ENCODE measurements around the gene OPCML. TPM values are rescaled to one million over a fixed set of nuclear protein-coding genes. Genes with fewer than 3 reads are reported as not detected.

OPCML gene
- total and polyA plus RNA-seq, 2 donors (not counting 1 experiment from before 2014, with no cell fraction given), result 0.99 to 2.8 TPM

GRCh38 chr11:132607575-132607974 lies 924.7 kb downstream of the OPCML start:
- H3K9ac ChIP-seq (ENCODE audit: insufficient read depth, low read length), result no peak overlapping the region
- H3K79me2 ChIP-seq (ENCODE audit: control insufficient read depth, insufficient read depth, low read length), result no peaks in the 10 kb centered on the region
- DNase-seq (ENCODE audit: low read depth in 2 of 2), result no peak
- H3K4me3 ChIP-seq (replicated peaks in 1 of 4; ENCODE audit: control extremely low read depth in 1 of 4, insufficient read depth in 1 of 4, low read depth in 3 of 4, low read length in 4 of 4), result no peak overlapping the region
- no peak overlapping the region for H2AFZ ChIP-seq (ENCODE audit: low read length)
- no peaks in the 10 kb centered on the region for H3K36me3 ChIP-seq (ENCODE audit: control insufficient read depth, insufficient read depth, low read length)
- no peaks in the 10 kb centered on the region for H3K4me1 ChIP-seq (ENCODE audit: control insufficient read depth, extremely low read depth, insufficient read depth, low read length)
- no peak overlapping the region for H3K4me2 ChIP-seq (ENCODE audit: extremely low read depth, insufficient read depth, low read length)
- H3K9me3 ChIP-seq (ENCODE audit: control insufficient read depth, insufficient read depth, low read depth, low read length), result no peaks in the 10 kb centered on the region
- TF ChIP-seq EZH2 (IDR thresholded peaks at IDR 0.05; ENCODE audit: low read length, missing control alignments), result no peak
- H4K20me1 ChIP-seq (ENCODE audit: control insufficient read depth, extremely low read depth, insufficient read depth, low read length), result no peaks in the 10 kb centered on the region
- H3K27me3 ChIP-seq (ENCODE audit: control insufficient read depth, insufficient read depth, low read length), result no peaks in the 10 kb centered on the region
- H3K27ac ChIP-seq (ENCODE audit: insufficient read depth, low read length), result no peak overlapping the region

- peak overlapping the region; percentile 13 for H2AFZ ChIP-seq (ENCODE audit: low read length)
- TF ChIP-seq EZH2 (IDR thresholded peaks at IDR 0.05; ENCODE audit: low read length, missing control alignments) (no peak), CTCF (conservative IDR thresholded peaks at IDR 0.05 in 1 of 2, IDR thresholded peaks at IDR 0.05 in 1 of 2; ENCODE audit: low read depth in 1 of 2, low read length in 2 of 2) (no peak)
- no peaks in the 10 kb centered on the region for H3K36me3 ChIP-seq (ENCODE audit: control insufficient read depth, insufficient read depth, low read length)
- DNase-seq (ENCODE audit: low read depth in 2 of 2), result no peak
- H3K79me2 ChIP-seq (ENCODE audit: control insufficient read depth, insufficient read depth, low read length), result no peaks in the 10 kb centered on the region
- H3K4me2 ChIP-seq (ENCODE audit: extremely low read depth, insufficient read depth, low read length), result no peak overlapping the region
- H3K27me3 ChIP-seq (ENCODE audit: control insufficient read depth, insufficient read depth, low read length), result no peaks in the 10 kb centered on the region
- no peak overlapping the region for H3K9ac ChIP-seq (ENCODE audit: insufficient read depth, low read length)
- no peaks in the 10 kb centered on the region for H3K4me1 ChIP-seq (ENCODE audit: control insufficient read depth, extremely low read depth, insufficient read depth, low read length)
- no peak overlapping the region for H3K27ac ChIP-seq (ENCODE audit: insufficient read depth, low read length)
- no peaks in the 10 kb centered on the region for H4K20me1 ChIP-seq (ENCODE audit: control insufficient read depth, extremely low read depth, insufficient read depth, low read length)
- H3K4me3 ChIP-seq (replicated peaks in 1 of 4; ENCODE audit: control extremely low read depth in 1 of 4, insufficient read depth in 1 of 4, low read depth in 3 of 4, low read length in 4 of 4), result no peak overlapping the region
- no peaks in the 10 kb centered on the region for H3K9me3 ChIP-seq (ENCODE audit: control insufficient read depth, insufficient read depth, low read depth, low read length)
Observed at GRCh38 chr11:132605825-132606570, 926.3 kb downstream of the OPCML start.

GRCh38 chr11:132604431-132604830 lies 927.9 kb downstream of the OPCML start:
- Histone ChIP-seq H3K4me3 (replicated peaks in 1 of 4; ENCODE audit: control extremely low read depth in 1 of 4, insufficient read depth in 1 of 4, low read depth in 3 of 4, low read length in 4 of 4) (no peak overlapping the region), H3K9ac (ENCODE audit: insufficient read depth, low read length) (no peak overlapping the region), H4K20me1 (ENCODE audit: control insufficient read depth, extremely low read depth, insufficient read depth, low read length) (no peaks in the 10 kb centered on the region), H3K27ac (ENCODE audit: insufficient read depth, low read length) (no peak overlapping the region), H2AFZ (ENCODE audit: low read length) (no peak overlapping the region), H3K27me3 (ENCODE audit: control insufficient read depth, insufficient read depth, low read length) (no peaks in the 10 kb centered on the region), H3K4me1 (ENCODE audit: control insufficient read depth, extremely low read depth, insufficient read depth, low read length) (no peaks in the 10 kb centered on the region), H3K79me2 (ENCODE audit: control insufficient read depth, insufficient read depth, low read length) (no peaks in the 10 kb centered on the region), H3K4me2 (ENCODE audit: extremely low read depth, insufficient read depth, low read length) (no peak overlapping the region), H3K36me3 (ENCODE audit: control insufficient read depth, insufficient read depth, low read length) (no peaks in the 10 kb centered on the region), H3K9me3 (ENCODE audit: control insufficient read depth, insufficient read depth, low read depth, low read length) (no peaks in the 10 kb centered on the region)
- DNase-seq (ENCODE audit: low read depth in 2 of 2), result peak; percentile 39 to 89
- TF ChIP-seq EZH2 (IDR thresholded peaks at IDR 0.05; ENCODE audit: low read length, missing control alignments) (no peak), CTCF (conservative IDR thresholded peaks at IDR 0.05 in 1 of 2, IDR thresholded peaks at IDR 0.05 in 1 of 2; ENCODE audit: low read depth in 1 of 2, low read length in 2 of 2) (no peak)
